ENCODE data around the gene PRPF38B. TPM values are rescaled to one million over a fixed set of nuclear protein-coding genes. Genes with fewer than 3 reads are reported as not detected.

PRPF38B gene
- total RNA-seq, 1 experiment from 2014 or later = 50.5 TPM

GRCh38 chr1:108645564-108646184 lies 46.4 kb upstream of the PRPF38B start (continued):
- TF ChIP-seq TEAD4 (CRISPR knock-in tag; IDR thresholded peaks at IDR 0.05) (no peak), ZNF532 (CRISPR knock-in tag; IDR thresholded peaks at IDR 0.05; ENCODE audit: borderline replicate concordance) (no peak), RELA (CRISPR knock-in tag; IDR thresholded peaks at IDR 0.05; ENCODE audit: borderline replicate concordance) (no peak)

GRCh38 chr1:108646265-108646647 lies 45.9 kb upstream of the PRPF38B start:
- Mint-ChIP-seq H3K27ac (no peak overlapping the region), H3K4me1 (peaks cover 11% of the 10 kb centered on the region), H3K4me3 (no peak overlapping the region), H3K27me3 (ENCODE audit: low read depth) (no peaks in the 10 kb centered on the region), H3K9me3 (no peaks in the 10 kb centered on the region; the same call in 1 of the 2 replicates), H3K36me3 (no peaks in the 10 kb centered on the region)
- TF ChIP-seq USF1 (CRISPR knock-in tag; IDR thresholded peaks at IDR 0.05) (no peak), RELA (CRISPR knock-in tag; IDR thresholded peaks at IDR 0.05; ENCODE audit: borderline replicate concordance) (no peak), OVOL2 (CRISPR knock-in tag; IDR thresholded peaks at IDR 0.05; ENCODE audit: borderline replicate concordance) (no peak), GABPB1 (CRISPR knock-in tag; IDR thresholded peaks at IDR 0.05) (no peak), GTF2I (CRISPR knock-in tag; conservative IDR thresholded peaks at IDR 0.05) (no peak), PRRX2 (CRISPR knock-in tag; IDR thresholded peaks at IDR 0.05) (no peak), ZNF317 (CRISPR knock-in tag; IDR thresholded peaks at IDR 0.05; ENCODE audit: borderline replicate concordance, low read depth) (no peak), ESRRA (CRISPR knock-in tag; IDR thresholded peaks at IDR 0.05; ENCODE audit: borderline replicate concordance) (no peak), ZNF671 (CRISPR knock-in tag; IDR thresholded peaks at IDR 0.05) (no peak)
- CTCF ChIA-PET = interaction anchor here (3.6 kb wide), 1 partner anchor 86 kb away, joined by 14 read pairs; the partner anchor contains the start of gene EEIG2
- ATAC-seq = no peak
- DNase-seq (ENCODE audit: low spot score) = no peak
- POLR2A ChIA-PET = no interaction called here

GRCh38 chr1:108646648-108647269 lies 45.4 kb upstream of the PRPF38B start:
- H3K27ac Mint-ChIP-seq = no peak overlapping the region
- H3K36me3 Mint-ChIP-seq = no peaks in the 10 kb centered on the region
- DNase-seq (ENCODE audit: low spot score) (no peak), ATAC-seq (peak; percentile 36)
- peak; percentile 31; the same call in 1 of the 2 replicates for TF ChIP-seq GABPB1 (CRISPR knock-in tag; IDR thresholded peaks at IDR 0.05)
- TF ChIP-seq GRHL2 (CRISPR knock-in tag; IDR thresholded peaks at IDR 0.05; ENCODE audit: insufficient replicate concordance, severe bottlenecking) = no peak
- no peak for TF ChIP-seq ZBTB43 (CRISPR knock-in tag; IDR thresholded peaks at IDR 0.05)
- ChIA-PET POLR2A (no interaction called here), CTCF (interaction anchor here (0.8 to 3.6 kb wide), 2 partner anchors 87 to 135 kb away, joined by 3 to 14 read pairs; partner anchors contain the start of gene EEIG2)
- no peak overlapping the region for H3K4me3 Mint-ChIP-seq
- H3K27me3 Mint-ChIP-seq (ENCODE audit: low read depth) = no peaks in the 10 kb centered on the region
- peaks cover 2% of the 10 kb centered on the region for H3K9me3 Mint-ChIP-seq
- peaks cover 11% of the 10 kb centered on the region for H3K4me1 Mint-ChIP-seq

All from WTC11 (cell line).